ENCODE measurements around the gene EPB41L3. TPM values are rescaled to one million over a fixed set of nuclear protein-coding genes. Genes with fewer than 3 reads are reported as not detected.

Gene EPB41L3
- total RNA-seq, 2 experiments from 2014 or later = 0.31 TPM; not detected in 1

DNA sequence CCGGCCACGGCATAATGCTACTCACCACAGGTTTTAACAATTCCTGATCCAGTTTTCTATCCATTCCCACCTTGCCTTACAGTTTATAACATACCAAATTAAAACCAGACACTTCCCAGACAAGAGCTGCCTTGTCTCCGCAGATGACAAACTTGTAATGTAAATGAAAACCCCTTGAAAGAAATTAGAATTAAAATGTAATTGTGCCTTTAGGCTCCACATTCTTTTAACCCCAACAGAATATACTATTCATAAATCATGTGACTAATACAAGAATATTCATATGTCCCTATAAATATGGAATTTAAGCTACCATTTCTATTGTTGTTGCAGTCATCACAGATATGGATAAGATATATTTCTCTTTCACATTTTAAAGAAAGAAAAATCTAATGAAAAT lies 178.4 kb downstream of the EPB41L3 start:
- no peaks in the 10 kb centered on the region for H3K4me1 Mint-ChIP-seq (ENCODE audit: low read depth)
- intact Hi-C loops (cut with micrococcal nuclease) = no loop called here
- DNase-seq (no peak), ATAC-seq (no peak)
- ChIA-PET CTCF (no interaction called here), POLR2A (no interaction called here)
- peaks cover 9% of the 10 kb centered on the region for H3K27me3 Mint-ChIP-seq
- H3K4me3 Mint-ChIP-seq = no peak overlapping the region
- no peaks in the 10 kb centered on the region for H3K36me3 Mint-ChIP-seq (ENCODE audit: low read depth)
- TF ChIP-seq, protein P1, sequence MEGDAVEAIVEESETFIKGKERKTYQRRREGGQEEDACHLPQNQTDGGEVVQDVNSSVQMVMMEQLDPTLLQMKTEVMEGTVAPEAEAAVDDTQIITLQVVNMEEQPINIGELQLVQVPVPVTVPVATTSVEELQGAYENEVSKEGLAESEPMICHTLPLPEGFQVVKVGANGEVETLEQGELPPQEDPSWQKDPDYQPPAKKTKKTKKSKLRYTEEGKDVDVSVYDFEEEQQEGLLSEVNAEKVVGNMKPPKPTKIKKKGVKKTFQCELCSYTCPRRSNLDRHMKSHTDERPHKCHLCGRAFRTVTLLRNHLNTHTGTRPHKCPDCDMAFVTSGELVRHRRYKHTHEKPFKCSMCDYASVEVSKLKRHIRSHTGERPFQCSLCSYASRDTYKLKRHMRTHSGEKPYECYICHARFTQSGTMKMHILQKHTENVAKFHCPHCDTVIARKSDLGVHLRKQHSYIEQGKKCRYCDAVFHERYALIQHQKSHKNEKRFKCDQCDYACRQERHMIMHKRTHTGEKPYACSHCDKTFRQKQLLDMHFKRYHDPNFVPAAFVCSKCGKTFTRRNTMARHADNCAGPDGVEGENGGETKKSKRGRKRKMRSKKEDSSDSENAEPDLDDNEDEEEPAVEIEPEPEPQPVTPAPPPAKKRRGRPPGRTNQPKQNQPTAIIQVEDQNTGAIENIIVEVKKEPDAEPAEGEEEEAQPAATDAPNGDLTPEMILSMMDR (IDR thresholded peaks at IDR 0.05) = no peak
- H3K9me3 Mint-ChIP-seq = peaks cover 2% of the 10 kb centered on the region
- no peak overlapping the region for H3K27ac Mint-ChIP-seq

DNA sequence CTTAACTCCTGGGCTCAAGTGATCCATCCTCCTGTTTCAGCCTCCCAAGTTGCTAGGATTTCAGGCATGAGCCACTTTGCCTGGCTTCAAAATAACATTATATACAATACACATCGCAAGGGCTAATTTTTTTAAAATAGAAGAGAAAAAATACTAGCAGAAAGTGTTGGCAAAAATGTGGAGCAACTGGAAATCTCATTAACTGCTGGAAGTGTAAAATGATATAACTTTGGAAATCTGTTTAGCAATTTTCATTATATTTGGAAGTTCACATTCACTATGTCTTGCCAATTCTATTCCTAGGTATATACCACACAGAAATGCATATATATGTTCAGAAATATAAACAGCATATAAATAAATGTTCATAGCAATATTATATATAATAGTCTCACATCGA lies 193.2 kb downstream of the EPB41L3 start:
- Mint-ChIP-seq H3K4me3 (no peak overlapping the region), H3K9me3 (peaks cover 33% of the 10 kb centered on the region), H3K27me3 (no peaks in the 10 kb centered on the region), H3K27ac (no peak overlapping the region), H3K4me1 (ENCODE audit: low read depth) (no peaks in the 10 kb centered on the region), H3K36me3 (ENCODE audit: low read depth) (no peaks in the 10 kb centered on the region)
- ATAC-seq (no peak), DNase-seq (no peak)
- ChIA-PET POLR2A (no interaction called here), CTCF (no interaction called here)
- TF ChIP-seq, protein P1 (IDR thresholded peaks at IDR 0.05) = no peak
- intact Hi-C loops (cut with micrococcal nuclease) = no loop called here

Other genes with a start within 250 kb of the EPB41L3 start
- gene ZBTB14, start 248.3 kb downstream of the EPB41L3 start, total RNA-seq = 10 to 100 TPM; 23.9 to 25.5 TPM